Middle frontal gyrus (tissue), 1 donor: ENCODE results near the gene FES.
"Not testable (repeated sequence)": the region's sequence is repeated elsewhere in the genome, so short reads cannot be mapped to it uniquely, and the experiment has no call there.

Experiments
- DNase-seq: peaks from one replicate; pipeline ENCODE4 v3.0.0-alpha.2; 2015; ENCODE audit warnings: low spot score; ENCODE audit errors: extremely low spot score

Gene FES

GRCh38 chr15:90907838-90908507 lies 23.7 kb downstream of the FES start:
- DNase-seq, result no peak

- DNase-seq, result not testable (repeated sequence)
Observed at GRCh38 chr15:90909449-90909848, 25.1 kb downstream of the FES start.

GRCh38 chr15:90909976-90910375 lies 25.7 kb downstream of the FES start:
- DNase-seq, result no peak

- DNase-seq, result no peak
Observed at GRCh38 chr15:90910441-90911301, 26.4 kb downstream of the FES start.

GRCh38 chr15:90911302-90911623 lies 27.0 kb downstream of the FES start:
- DNase-seq, result no peak

- no peak for DNase-seq
Observed at GRCh38 chr15:90911906-90912769, 27.8 kb downstream of the FES start.

GRCh38 chr15:90912770-90913075 lies 28.4 kb downstream of the FES start:
- DNase-seq, result no peak

- no peak for DNase-seq
Observed at GRCh38 chr15:90913398-90913944, 29.2 kb downstream of the FES start.

- DNase-seq, result no peak
Observed at GRCh38 chr15:90914305-90915080, 30.2 kb downstream of the FES start.

- no peak for DNase-seq
Observed at GRCh38 chr15:90915216-90915807, 31.0 kb downstream of the FES start.

GRCh38 chr15:90915808-90916440 lies 31.6 kb downstream of the FES start:
- DNase-seq, result no peak

- no peak for DNase-seq
Observed at GRCh38 chr15:90916461-90916860, 32.2 kb downstream of the FES start.

- no peak for DNase-seq
Observed at GRCh38 chr15:90917569-90917968, 33.3 kb downstream of the FES start.

GRCh38 chr15:90918034-90918788 lies 33.9 kb downstream of the FES start:
- no peak for DNase-seq

GRCh38 chr15:90918835-90919234 lies 34.5 kb downstream of the FES start:
- no peak for DNase-seq

- DNase-seq, result no peak
Observed at GRCh38 chr15:90921887-90922286, 37.6 kb downstream of the FES start.

GRCh38 chr15:90922712-90923322 lies 38.5 kb downstream of the FES start:
- not testable (repeated sequence) for DNase-seq

GRCh38 chr15:90924375-90924774 lies 40.1 kb downstream of the FES start:
- no peak for DNase-seq

- DNase-seq, result not testable (repeated sequence)
Observed at GRCh38 chr15:90926766-90927165, 42.5 kb downstream of the FES start.
